ENCODE results near the gene CWF19L1. TPM values are rescaled to one million over a fixed set of nuclear protein-coding genes. Genes with fewer than 3 reads are reported as not detected.
A peak's percentile ranks its signal among the peaks of the same experiment; 100 is the strongest.
"Not testable (repeated sequence)": the region's sequence is repeated elsewhere in the genome, so short reads cannot be mapped to it uniquely, and the experiment has no call there.

CWF19L1 gene
- total RNA-seq, 1 donor from 2014 or later = 18.9 TPM

GRCh38 chr10:100304414-100304813, 37.0 kb upstream of the CWF19L1 start:
- TF ChIP-seq, protein P1, sequence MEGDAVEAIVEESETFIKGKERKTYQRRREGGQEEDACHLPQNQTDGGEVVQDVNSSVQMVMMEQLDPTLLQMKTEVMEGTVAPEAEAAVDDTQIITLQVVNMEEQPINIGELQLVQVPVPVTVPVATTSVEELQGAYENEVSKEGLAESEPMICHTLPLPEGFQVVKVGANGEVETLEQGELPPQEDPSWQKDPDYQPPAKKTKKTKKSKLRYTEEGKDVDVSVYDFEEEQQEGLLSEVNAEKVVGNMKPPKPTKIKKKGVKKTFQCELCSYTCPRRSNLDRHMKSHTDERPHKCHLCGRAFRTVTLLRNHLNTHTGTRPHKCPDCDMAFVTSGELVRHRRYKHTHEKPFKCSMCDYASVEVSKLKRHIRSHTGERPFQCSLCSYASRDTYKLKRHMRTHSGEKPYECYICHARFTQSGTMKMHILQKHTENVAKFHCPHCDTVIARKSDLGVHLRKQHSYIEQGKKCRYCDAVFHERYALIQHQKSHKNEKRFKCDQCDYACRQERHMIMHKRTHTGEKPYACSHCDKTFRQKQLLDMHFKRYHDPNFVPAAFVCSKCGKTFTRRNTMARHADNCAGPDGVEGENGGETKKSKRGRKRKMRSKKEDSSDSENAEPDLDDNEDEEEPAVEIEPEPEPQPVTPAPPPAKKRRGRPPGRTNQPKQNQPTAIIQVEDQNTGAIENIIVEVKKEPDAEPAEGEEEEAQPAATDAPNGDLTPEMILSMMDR (IDR thresholded peaks at IDR 0.05) = no peak
- Mint-ChIP-seq H3K27me3 (ENCODE audit: unreplicated experiment) (peaks cover 73% of the 10 kb centered on the region), H3K4me3 (ENCODE audit: unreplicated experiment) (no peak overlapping the region), H3K36me3 (ENCODE audit: unreplicated experiment) (no peaks in the 10 kb centered on the region), H3K4me1 (ENCODE audit: unreplicated experiment) (no peaks in the 10 kb centered on the region), H3K9me3 (ENCODE audit: unreplicated experiment) (no peaks in the 10 kb centered on the region), H3K27ac (ENCODE audit: unreplicated experiment) (no peak overlapping the region)
- DNase-seq (ENCODE audit: extremely low spot score, unreplicated experiment) = no peak

GRCh38 chr10:100303724-100304319, 36.4 kb upstream of the CWF19L1 start:
- DNase-seq (ENCODE audit: extremely low spot score, unreplicated experiment) = no peak
- no peak overlapping the region for H3K27ac Mint-ChIP-seq (ENCODE audit: unreplicated experiment)
- no peaks in the 10 kb centered on the region for H3K36me3 Mint-ChIP-seq (ENCODE audit: unreplicated experiment)
- no peak overlapping the region for H3K4me3 Mint-ChIP-seq (ENCODE audit: unreplicated experiment)
- TF ChIP-seq, protein P1 (IDR thresholded peaks at IDR 0.05) = peak; percentile 71
- H3K4me1 Mint-ChIP-seq (ENCODE audit: unreplicated experiment) = no peaks in the 10 kb centered on the region
- H3K9me3 Mint-ChIP-seq (ENCODE audit: unreplicated experiment) = no peaks in the 10 kb centered on the region
- peaks cover 73% of the 10 kb centered on the region for H3K27me3 Mint-ChIP-seq (ENCODE audit: unreplicated experiment)

- peaks cover 65% of the 10 kb centered on the region for H3K27me3 Mint-ChIP-seq (ENCODE audit: unreplicated experiment)
- not testable (repeated sequence) for H3K4me1 Mint-ChIP-seq (ENCODE audit: unreplicated experiment); DNase-seq (ENCODE audit: extremely low spot score, unreplicated experiment); H3K9me3 Mint-ChIP-seq (ENCODE audit: unreplicated experiment); H3K36me3 Mint-ChIP-seq (ENCODE audit: unreplicated experiment); H3K4me3 Mint-ChIP-seq (ENCODE audit: unreplicated experiment); H3K27ac Mint-ChIP-seq (ENCODE audit: unreplicated experiment)
These were observed 33.7 kb upstream of the CWF19L1 start for GRCh38 chr10:100301123-100301522.

DNA sequence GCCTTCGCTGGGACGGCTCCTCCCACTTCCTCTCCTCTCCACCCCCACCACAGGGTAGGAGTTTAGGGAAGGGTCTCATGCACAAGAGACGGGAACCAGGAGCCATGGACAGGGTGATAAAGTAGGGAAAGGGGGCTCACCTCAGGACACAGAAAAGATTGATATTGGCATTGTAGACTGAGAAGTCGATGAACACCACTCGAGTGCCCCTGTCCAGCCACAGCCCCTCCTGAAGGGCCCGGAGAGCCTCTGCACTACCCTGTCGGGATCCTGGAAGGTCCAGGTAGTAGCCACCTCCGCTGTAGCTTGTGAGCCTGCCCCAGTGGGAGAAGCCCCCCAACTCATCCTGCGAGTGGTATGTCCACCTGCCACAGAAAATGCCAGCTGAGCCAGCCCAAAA, 29.8 kb upstream of the CWF19L1 start:
- Mint-ChIP-seq H3K27me3 (ENCODE audit: unreplicated experiment) (peaks cover 62% of the 10 kb centered on the region), H3K4me1 (ENCODE audit: unreplicated experiment) (no peaks in the 10 kb centered on the region), H3K36me3 (ENCODE audit: unreplicated experiment) (no peaks in the 10 kb centered on the region), H3K4me3 (ENCODE audit: unreplicated experiment) (no peak overlapping the region), H3K27ac (ENCODE audit: unreplicated experiment) (no peak overlapping the region), H3K9me3 (ENCODE audit: unreplicated experiment) (no peaks in the 10 kb centered on the region)
- TF ChIP-seq, protein P1 (IDR thresholded peaks at IDR 0.05) = no peak
- no peak for DNase-seq (ENCODE audit: extremely low spot score, unreplicated experiment)

DNA sequence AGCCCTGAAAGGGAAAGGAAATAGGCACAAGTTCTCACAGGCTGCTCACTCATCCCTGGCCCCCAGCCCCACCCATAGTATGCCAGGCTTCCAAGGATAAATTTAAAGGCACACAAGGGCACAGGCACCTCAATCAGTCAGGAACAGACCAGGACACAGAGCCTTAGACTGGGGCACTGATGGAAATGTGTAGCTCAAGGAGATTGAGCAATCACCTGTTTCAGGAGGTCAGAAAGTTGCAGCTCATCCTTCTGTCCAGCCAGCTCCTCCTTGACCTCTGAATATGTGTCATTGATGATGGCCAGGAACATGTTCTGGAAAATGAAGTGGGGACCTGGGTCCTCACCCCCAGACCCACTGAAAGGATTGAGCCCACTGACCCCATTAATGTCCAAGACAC, 25.6 kb upstream of the CWF19L1 start:
- H3K9me3 Mint-ChIP-seq (ENCODE audit: unreplicated experiment) = no peaks in the 10 kb centered on the region
- H3K36me3 Mint-ChIP-seq (ENCODE audit: unreplicated experiment) = no peaks in the 10 kb centered on the region
- no peak overlapping the region for H3K4me3 Mint-ChIP-seq (ENCODE audit: unreplicated experiment)
- H3K27me3 Mint-ChIP-seq (ENCODE audit: unreplicated experiment) = peaks cover 54% of the 10 kb centered on the region
- TF ChIP-seq, protein P1 (IDR thresholded peaks at IDR 0.05) = no peak
- H3K4me1 Mint-ChIP-seq (ENCODE audit: unreplicated experiment) = no peaks in the 10 kb centered on the region
- H3K27ac Mint-ChIP-seq (ENCODE audit: unreplicated experiment) = no peak overlapping the region
- DNase-seq (ENCODE audit: extremely low spot score, unreplicated experiment) = no peak

- H3K4me3 Mint-ChIP-seq (ENCODE audit: unreplicated experiment); H3K9me3 Mint-ChIP-seq (ENCODE audit: unreplicated experiment); H3K27ac Mint-ChIP-seq (ENCODE audit: unreplicated experiment); H3K36me3 Mint-ChIP-seq (ENCODE audit: unreplicated experiment); DNase-seq (ENCODE audit: extremely low spot score, unreplicated experiment); H3K4me1 Mint-ChIP-seq (ENCODE audit: unreplicated experiment): not testable (repeated sequence)
- peaks cover 51% of the 10 kb centered on the region for H3K27me3 Mint-ChIP-seq (ENCODE audit: unreplicated experiment)
These were observed 24.9 kb upstream of the CWF19L1 start for GRCh38 chr10:100292300-100292699.

All from osteocyte (in vitro differentiated cells).